Liver (tissue), 9 donors: ENCODE measurements around the gene CYSRT1. TPM values are rescaled to one million over a fixed set of nuclear protein-coding genes. Genes with fewer than 3 reads are reported as not detected.

Experiments used
- DNase-seq: peaks from one replicate; pipeline ENCODE4 v3.0.0-alpha.2; 2017; ENCODE audit warnings: low spot score
- H3K27ac ChIP-seq, 2 donors: one replicate each; pipeline ENCODE4 v1.7.0; 2013; ENCODE audit warnings: inconsistent platforms in 2 of 2, low read length in 2 of 2, control low read depth in 1 of 2, low read depth in 1 of 2, mild to moderate bottlenecking in 1 of 2
- H3K27me3 ChIP-seq, 4 donors: one replicate each; pipeline versions ENCODE4 v1.6.1 to v1.7.0; 2013; ENCODE audit warnings: low read length in 3 of 4, inconsistent platforms in 1 of 4, mild to moderate bottlenecking in 1 of 4, moderate library complexity in 1 of 4; ENCODE audit not compliant: control insufficient read depth in 4 of 4, insufficient read depth in 4 of 4
- H3K36me3 ChIP-seq, 4 donors: one replicate each; pipeline versions ENCODE4 v1.6.1 to v1.7.0; 2013; ENCODE audit warnings: low read length in 3 of 4, mild to moderate bottlenecking in 3 of 4, low read depth in 1 of 4, moderate library complexity in 1 of 4; ENCODE audit not compliant: control insufficient read depth in 4 of 4, insufficient read depth in 3 of 4
- H3K4me1 ChIP-seq, 4 donors: one replicate each; pipeline versions ENCODE4 v1.6.1 to v1.7.0; 2013; ENCODE audit warnings: low read length in 3 of 4, mild to moderate bottlenecking in 3 of 4, moderate library complexity in 1 of 4; ENCODE audit not compliant: control insufficient read depth in 4 of 4, insufficient read depth in 4 of 4
- H3K4me3 ChIP-seq, 3 donors: one replicate each; pipeline versions ENCODE4 v1.6.1 to v1.7.0; 2013; ENCODE audit warnings: low read length in 3 of 3, control low read depth in 1 of 3, low read depth in 1 of 3, mild to moderate bottlenecking in 1 of 3
- H3K9ac ChIP-seq, 2 donors: one replicate each; pipeline ENCODE4 v1.7.0; 2013; ENCODE audit warnings: low read length in 2 of 2, mild to moderate bottlenecking in 2 of 2, moderate library complexity in 2 of 2, control low read depth in 1 of 2, low read depth in 1 of 2
- H3K9me3 ChIP-seq, 4 donors: one replicate each; pipeline versions ENCODE4 v1.6.1 to v1.7.0; 2013; ENCODE audit warnings: low read length in 3 of 4; ENCODE audit not compliant: control insufficient read depth in 4 of 4
- CTCF ChIP-seq: fragments of 150-350 bp; IDR thresholded peaks from 2 replicates; pipeline ENCODE4 v1.5.1; 2017; ENCODE audit warnings: improper control_type of control experiment, low read depth, low read length; ENCODE audit not compliant: missing input control
- EGR1 ChIP-seq, 2 donors: IDR thresholded peaks; 2 replicates each; pipeline ENCODE4 v1.6.1; 2016 to 2018; ENCODE audit warnings: antibody characterized with exemption in 2 of 2, low read depth in 2 of 2
- FOXA1 ChIP-seq: IDR thresholded peaks from 2 replicates; pipeline ENCODE4 v1.6.1; 2016; ENCODE audit warnings: antibody characterized with exemption
- FOXA2 ChIP-seq: IDR thresholded peaks from 2 replicates; pipeline ENCODE4 v1.6.1; 2016; ENCODE audit warnings: antibody characterized with exemption
- GABPA ChIP-seq, 2 donors: IDR thresholded peaks in 1 of 2; conservative IDR thresholded peaks in 1 of 2; 2 replicates each; pipeline ENCODE4 v1.6.1; 2016; ENCODE audit warnings: antibody characterized with exemption in 2 of 2, mild to moderate bottlenecking in 1 of 2, moderate library complexity in 1 of 2
- HNF4A ChIP-seq, 2 donors: conservative IDR thresholded peaks; 2 replicates each; pipeline ENCODE4 v1.6.1; 2016; ENCODE audit warnings: antibody characterized with exemption in 2 of 2, mild to moderate bottlenecking in 2 of 2
- HNF4G ChIP-seq: IDR thresholded peaks from 2 replicates; pipeline ENCODE4 v1.6.1; 2016; ENCODE audit warnings: antibody characterized with exemption
- JUND ChIP-seq, 2 donors: IDR thresholded peaks; 2 replicates each; pipeline ENCODE4 v1.6.1; 2016; ENCODE audit warnings: antibody characterized with exemption in 2 of 2
- MAX ChIP-seq: IDR thresholded peaks from 2 replicates; pipeline ENCODE4 v1.6.1; 2016; ENCODE audit warnings: antibody characterized with exemption
- NR2F2 ChIP-seq: IDR thresholded peaks from 2 replicates; pipeline ENCODE4 v1.6.1; 2016; ENCODE audit warnings: antibody characterized with exemption
- RAD21 ChIP-seq, 2 donors: IDR thresholded peaks; 2 replicates each; pipeline ENCODE4 v1.6.1; 2016; ENCODE audit warnings: antibody characterized with exemption in 2 of 2, mild to moderate bottlenecking in 2 of 2
- REST ChIP-seq: IDR thresholded peaks from 2 replicates; pipeline ENCODE4 v1.6.1; 2016; ENCODE audit warnings: antibody characterized with exemption, mild to moderate bottlenecking
- RXRA ChIP-seq, 2 donors: IDR thresholded peaks; 2 replicates each; pipeline ENCODE4 v1.6.1; 2017 to 2018; ENCODE audit warnings: antibody characterized with exemption in 2 of 2, mild to moderate bottlenecking in 1 of 2
- SP1 ChIP-seq: IDR thresholded peaks from 2 replicates; pipeline ENCODE4 v1.6.1; 2018; ENCODE audit warnings: antibody characterized with exemption, mild to moderate bottlenecking
- TAF1 ChIP-seq: conservative IDR thresholded peaks from 2 replicates; pipeline ENCODE4 v1.6.1; 2016; ENCODE audit warnings: antibody characterized with exemption, mild to moderate bottlenecking
- YY1 ChIP-seq: IDR thresholded peaks from 2 replicates; pipeline ENCODE4 v1.6.1; 2016; ENCODE audit warnings: antibody characterized with exemption, mild to moderate bottlenecking
- ZBTB33 ChIP-seq: IDR thresholded peaks from 2 replicates; pipeline ENCODE4 v1.6.1; 2016; ENCODE audit warnings: antibody characterized with exemption
- WGBS: extraction: QIAGEN DNeasy Blood & Tissue Kit; methylation state at CpG from one replicate; pipeline ENCODE4 v1.1.7; 2013; 5-methylcytosine and 5-hydroxymethylcytosine counted together
- polyA plus RNA-seq, 2 donors: library from polyadenylated mRNA; stranded (reverse) in 1 of 2; unstranded in 1 of 2; fragments of 200-250 nt in 1 of 2; fragments of >200 nt in 1 of 2; fragmentation: Nextera tagmentation in 1 of 2; extraction: Ambion mirVana in 1 of 2; gene quantifications; one replicate each; pipeline versions ENCODE4 v1.2.1 to v1.2.3, GENCODE V29; 2013 to 2015
- total RNA-seq, 2 donors: library from RNA; depleted of rRNA; stranded (reverse); fragments of >200 nt; gene quantifications; one replicate each; pipeline ENCODE4 v1.2.3, GENCODE V29; 2014
- donor health status: healthy.
- donor health status: healthy.
- donor health status: healthy.
- donor health status: healthy.
- donor health status: healthy.

The CYSRT1 gene
- total and polyA plus RNA-seq, 4 donors, result 0.14 to 0.50 (median 0.20) TPM

- TF ChIP-seq TAF1 (no peak), JUND (IDR thresholded peaks at IDR 0.05) (no peak), YY1 (no peak), FOXA2 (no peak), EGR1 (IDR thresholded peaks at IDR 0.05; ENCODE audit: low read depth in 2 of 2) (no peak)
- H3K4me3 ChIP-seq, result no peak overlapping the region
- H3K27ac ChIP-seq, result no peak overlapping the region
- H3K27me3 ChIP-seq, result no peaks in the 10 kb centered on the region
- peaks cover 3 to 9% (median 4%) of the 10 kb centered on the region in 4 donors for H3K4me1 ChIP-seq
- no peaks in the 10 kb centered on the region for H3K36me3 ChIP-seq
- H3K9me3 ChIP-seq, result no peaks in the 10 kb centered on the region
- no peak overlapping the region for H3K9ac ChIP-seq
- WGBS, result 91% methylated on average over 23 of the region's 23 CpGs
- DNase-seq, result no peak
Observed at GRCh38 chr9:137231372-137232039, 6.5 kb downstream of the CYSRT1 start.

GRCh38 chr9:137232101-137232500, 7.1 kb downstream of the CYSRT1 start:
- H3K9me3 ChIP-seq, result no peaks in the 10 kb centered on the region
- H3K27ac ChIP-seq, result no peak overlapping the region
- DNase-seq, result no peak
- TF ChIP-seq FOXA2, result no peak
- TF ChIP-seq HNF4A (conservative IDR thresholded peaks at IDR 0.05), result no peak
- TF ChIP-seq FOXA1, result no peak
- TF ChIP-seq SP1, result no peak
- TF ChIP-seq ZBTB33, result no peak
- no peak for TF ChIP-seq RAD21 (IDR thresholded peaks at IDR 0.05)
- no peak for TF ChIP-seq JUND (IDR thresholded peaks at IDR 0.05)
- TF ChIP-seq MAX, result no peak
- no peak for TF ChIP-seq HNF4G
- no peak for TF ChIP-seq YY1
- TF ChIP-seq EGR1 (IDR thresholded peaks at IDR 0.05; ENCODE audit: low read depth in 2 of 2), result no peak
- no peak for TF ChIP-seq GABPA (IDR thresholded peaks at IDR 0.05 in 1 of 2, conservative IDR thresholded peaks at IDR 0.05 in 1 of 2)
- no peak for TF ChIP-seq REST
- TF ChIP-seq RXRA (IDR thresholded peaks at IDR 0.05), result no peak
- no peak for TF ChIP-seq NR2F2
- no peak for TF ChIP-seq TAF1
- no peak for TF ChIP-seq CTCF
- no peak overlapping the region for H3K4me3 ChIP-seq
- peaks cover 5 to 14% (median 8%) of the 10 kb centered on the region in 4 donors for H3K4me1 ChIP-seq
- H3K36me3 ChIP-seq, result no peaks in the 10 kb centered on the region
- no peaks in the 10 kb centered on the region for H3K27me3 ChIP-seq
- H3K9ac ChIP-seq, result no peak overlapping the region
- WGBS, result 82% methylated on average over 10 of the region's 10 CpGs
